NCI-H526 treated with DMSO at 0.1 percent for 48 hours (cell line): Measurements from ENCODE around the gene BGN.

Experiments used
- DNase-seq: peaks from one replicate; lab custom pipeline; 2025; lab: John Stamatoyannopoulos, UW

BGN gene

DNA sequence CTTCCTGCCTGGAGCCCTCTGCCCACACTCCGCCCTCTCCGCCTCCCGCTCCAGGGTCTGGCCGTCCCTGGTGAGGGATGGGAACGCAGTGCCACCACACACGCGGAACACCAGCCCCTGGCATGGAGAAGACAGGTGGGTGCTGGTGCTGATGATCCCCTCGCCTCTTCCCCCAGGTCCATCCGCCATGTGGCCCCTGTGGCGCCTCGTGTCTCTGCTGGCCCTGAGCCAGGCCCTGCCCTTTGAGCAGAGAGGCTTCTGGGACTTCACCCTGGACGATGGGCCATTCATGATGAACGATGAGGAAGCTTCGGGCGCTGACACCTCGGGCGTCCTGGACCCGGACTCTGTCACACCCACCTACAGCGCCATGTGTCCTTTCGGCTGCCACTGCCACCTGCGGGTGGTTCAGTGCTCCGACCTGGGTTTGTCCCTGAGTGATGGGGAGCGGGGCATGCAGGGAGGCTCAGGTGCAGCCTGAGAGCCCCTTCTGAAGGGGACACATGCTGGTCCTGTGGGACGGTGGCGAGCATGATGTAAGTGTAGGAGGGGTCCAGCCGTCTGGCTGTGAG lies 9.8 kb downstream of the BGN start:
- no peak for DNase-seq

- no peak for DNase-seq
Observed at GRCh38 chrX:153505361-153505760, 10.6 kb downstream of the BGN start.

DNA sequence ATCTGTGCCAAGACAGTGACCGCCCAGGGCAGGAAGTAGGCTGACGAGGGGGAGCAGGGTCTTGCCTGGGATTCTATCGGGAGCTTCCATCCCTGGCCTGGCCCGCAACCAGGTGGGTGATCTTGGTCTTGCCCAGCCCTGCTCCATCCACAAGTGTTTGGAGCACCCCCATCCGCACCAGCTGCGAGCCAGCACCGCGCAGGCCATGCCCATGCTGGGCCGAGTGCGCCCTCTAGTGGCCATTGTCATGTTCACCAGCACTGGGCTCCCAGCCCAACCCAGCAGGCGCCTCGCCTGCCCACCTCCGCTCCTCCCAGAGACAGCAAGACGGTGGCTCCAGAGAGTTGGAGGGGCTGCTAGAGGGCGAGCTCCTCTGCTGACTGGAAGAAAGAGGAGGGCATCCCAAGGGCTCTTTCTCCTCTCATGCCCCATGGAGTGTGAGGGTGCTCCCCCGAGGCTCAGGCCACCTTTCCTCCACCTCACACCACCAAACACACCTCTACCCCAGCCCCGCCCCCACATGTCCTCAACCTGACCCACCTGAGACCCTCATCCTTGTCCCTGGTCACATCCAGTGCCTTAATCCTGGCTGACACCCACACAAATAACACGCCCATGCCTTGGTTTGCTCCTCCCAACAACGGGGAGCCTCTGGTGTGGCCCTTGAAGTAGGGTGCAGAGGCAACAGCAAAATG lies 12.9 kb downstream of the BGN start:
- DNase-seq, result no peak

GRCh38 chrX:153509592-153509991 lies 14.8 kb downstream of the BGN start:
- no peak for DNase-seq

- no peak for DNase-seq
Observed at GRCh38 chrX:153510383-153510782, 15.6 kb downstream of the BGN start.

DNA sequence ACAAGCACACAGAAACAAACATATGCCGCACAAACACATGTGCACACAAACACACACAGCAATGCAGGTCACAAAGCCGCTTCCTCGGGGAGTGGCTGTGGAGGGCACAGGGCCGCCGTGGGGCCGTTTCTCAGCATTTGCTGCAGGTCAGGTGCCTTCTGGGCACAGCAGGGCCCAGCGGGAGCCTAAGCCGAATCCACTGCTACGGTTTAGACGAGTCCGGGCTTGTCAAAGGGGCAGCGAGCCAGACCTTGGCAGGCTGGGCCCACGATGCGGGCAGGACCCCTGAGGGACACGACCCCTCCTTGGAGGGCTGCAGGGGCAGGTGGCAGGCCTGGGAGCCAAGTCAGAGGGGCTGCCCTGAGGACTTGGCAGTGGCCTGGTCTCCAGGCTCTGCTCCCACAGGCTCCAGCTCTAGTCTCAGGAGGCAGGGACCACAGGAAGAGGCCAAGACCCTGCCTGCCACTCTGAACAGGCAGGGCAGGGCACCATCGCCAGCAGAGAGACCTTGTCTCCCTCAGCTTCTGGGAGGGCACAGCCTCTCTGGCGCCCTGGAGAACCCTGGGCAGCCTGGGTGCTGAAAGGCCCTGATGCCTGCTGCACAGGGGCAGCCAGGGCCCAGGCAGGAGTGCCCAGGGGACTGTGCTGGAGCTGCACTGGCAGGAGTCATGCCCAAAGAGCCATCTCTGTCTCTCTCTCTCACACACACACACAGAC lies 17.2 kb downstream of the BGN start:
- no peak for DNase-seq

GRCh38 chrX:153512501-153512893 lies 17.7 kb downstream of the BGN start:
- no peak for DNase-seq

- DNase-seq, result no peak
Observed at GRCh38 chrX:153513265-153513664, 18.5 kb downstream of the BGN start.

DNA sequence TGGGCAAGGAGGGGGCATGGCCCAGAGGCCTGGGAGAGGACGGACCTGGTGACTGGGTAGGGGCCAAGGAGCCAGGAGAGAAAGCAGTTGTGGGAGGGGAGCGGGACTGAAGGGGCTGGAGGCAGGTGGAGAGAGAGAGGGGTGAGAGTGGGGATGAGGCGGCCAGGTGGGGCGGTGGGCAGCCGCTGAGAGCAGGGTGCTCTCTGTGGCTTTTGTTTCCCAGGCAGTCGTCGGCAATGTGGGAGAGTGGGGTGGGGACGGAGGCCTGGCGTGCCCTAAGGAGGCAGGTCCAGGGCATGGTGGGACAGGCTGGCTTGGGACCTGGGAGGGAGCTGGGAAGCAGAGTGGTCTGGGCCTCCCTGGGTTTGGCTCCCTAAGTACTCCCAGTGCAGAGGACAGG lies 19.5 kb downstream of the BGN start:
- no peak for DNase-seq

DNA sequence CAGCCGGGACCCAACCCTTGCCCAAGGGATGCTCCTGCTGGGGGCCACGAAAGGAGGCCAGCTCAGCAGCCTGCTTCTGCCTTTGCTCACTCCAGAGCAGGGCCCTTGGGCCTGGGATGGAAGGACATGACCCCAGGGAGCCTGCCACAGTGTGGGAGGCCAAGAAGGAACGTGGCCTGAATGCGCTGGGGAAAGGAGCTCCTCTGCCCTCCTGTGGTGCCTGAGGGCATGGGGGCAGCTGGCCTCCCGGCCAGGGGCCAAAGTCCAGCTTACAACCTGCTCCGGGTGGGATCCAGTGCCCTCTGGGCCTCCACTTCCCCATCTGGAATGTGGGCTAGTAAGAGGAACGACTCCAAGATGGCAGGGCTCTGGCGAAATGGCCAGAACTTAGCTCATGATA lies 20.7 kb downstream of the BGN start:
- no peak for DNase-seq

DNA sequence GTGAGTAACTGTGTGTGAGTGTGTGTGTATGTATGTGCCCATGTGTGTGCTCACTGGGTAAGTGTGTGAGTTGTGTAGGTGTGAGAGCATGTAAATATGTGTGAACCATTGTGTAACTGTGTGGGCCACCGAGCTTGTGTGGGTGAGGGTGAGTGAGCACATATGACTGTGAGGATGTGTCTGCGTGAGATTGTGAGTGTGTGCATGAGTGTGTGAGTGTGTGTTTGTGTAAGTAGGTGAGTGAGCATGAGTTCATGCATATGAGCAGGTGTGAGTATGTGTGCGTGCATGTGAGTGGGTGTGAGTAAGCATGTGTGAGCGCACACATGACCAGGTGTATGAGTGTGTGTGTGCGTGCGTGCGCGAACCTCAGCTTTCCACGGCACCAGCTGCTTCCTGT lies 21.3 kb downstream of the BGN start:
- DNase-seq, result no peak

GRCh38 chrX:153517423-153517822 lies 22.6 kb downstream of the BGN start, which contains the start of gene ATP2B3:
TSS of gene ATP2B3 (plus strand) at chrX:153517642. CDS start at chrX:153536248, 18,606 bp downstream.
- no peak for DNase-seq

DNA sequence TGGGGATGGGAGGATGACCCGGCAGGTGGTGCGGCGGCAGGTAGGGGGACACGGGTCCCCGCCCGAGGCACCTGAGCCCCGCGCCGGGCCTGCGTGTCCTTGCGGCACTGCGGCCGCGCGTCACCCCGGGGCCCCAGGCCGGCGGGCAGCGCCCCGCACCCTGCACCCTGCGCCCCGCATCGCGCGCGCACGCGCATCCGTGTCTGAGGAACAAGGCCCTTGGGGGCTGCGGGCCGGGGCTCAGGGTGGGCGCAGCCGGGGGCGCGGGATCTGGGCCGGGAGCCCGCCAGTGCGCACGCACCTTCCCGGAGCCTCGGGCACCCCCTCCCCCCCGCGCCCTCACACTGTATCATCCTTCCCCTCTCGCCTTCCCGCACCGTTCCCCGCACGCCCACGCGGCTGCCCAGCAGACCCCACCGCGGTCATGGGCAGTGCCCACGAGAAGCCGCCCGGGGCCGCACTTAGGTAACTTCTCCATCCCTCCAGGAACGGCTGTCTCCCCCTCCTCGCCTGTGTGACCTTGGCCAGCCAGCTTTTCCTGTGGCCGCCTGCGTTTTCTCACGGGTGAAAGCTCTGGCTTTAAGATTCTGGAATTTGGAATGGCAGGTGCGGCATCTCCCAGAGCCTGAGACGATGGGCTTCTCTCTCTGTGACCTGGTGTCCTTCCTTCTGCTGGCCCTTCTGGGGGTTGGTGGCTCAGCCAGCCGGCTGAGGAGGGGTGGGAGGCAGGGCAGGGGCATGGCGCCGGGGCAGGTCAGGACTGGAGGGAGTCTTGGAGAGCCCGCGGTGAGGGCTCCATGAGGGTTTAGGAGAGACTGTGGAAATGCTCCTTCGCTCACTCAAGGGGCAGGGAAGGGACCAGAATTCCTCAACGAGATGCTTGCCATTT lies 23.4 kb downstream of the BGN start:
- DNase-seq, result no peak

- no peak for DNase-seq
Observed at GRCh38 chrX:153519569-153520286, 24.9 kb downstream of the BGN start.

DNA sequence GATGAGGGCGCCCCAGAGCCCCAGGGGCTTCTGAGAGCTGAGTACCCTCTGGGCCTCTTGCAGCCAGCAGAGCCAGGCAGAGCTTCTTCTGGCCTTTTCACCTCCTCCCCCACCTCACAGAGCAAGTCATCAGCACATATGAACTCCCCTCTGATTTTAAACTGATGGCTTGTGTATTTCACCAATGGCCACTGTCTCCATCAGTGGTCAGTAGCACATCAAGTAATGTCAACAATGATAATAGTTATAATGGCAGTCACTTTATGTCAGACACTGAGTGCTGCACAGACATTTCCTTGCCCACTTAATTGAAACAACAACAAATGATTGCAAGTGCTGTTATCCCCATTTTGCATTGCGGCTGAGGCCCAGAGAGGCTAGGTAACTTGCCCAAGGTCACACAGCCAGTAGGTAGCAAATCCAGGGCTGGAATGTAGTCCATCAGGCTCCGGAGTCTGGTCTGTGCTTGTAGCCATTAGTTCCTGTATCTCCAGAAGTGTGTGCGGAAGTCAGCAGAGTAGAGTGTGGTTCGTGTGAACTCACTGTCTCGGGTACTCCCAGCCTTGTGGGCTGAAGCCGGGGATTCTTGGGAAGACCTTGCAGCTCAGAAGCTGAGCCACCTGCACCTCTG lies 25.6 kb downstream of the BGN start:
- DNase-seq, result no peak

DNA sequence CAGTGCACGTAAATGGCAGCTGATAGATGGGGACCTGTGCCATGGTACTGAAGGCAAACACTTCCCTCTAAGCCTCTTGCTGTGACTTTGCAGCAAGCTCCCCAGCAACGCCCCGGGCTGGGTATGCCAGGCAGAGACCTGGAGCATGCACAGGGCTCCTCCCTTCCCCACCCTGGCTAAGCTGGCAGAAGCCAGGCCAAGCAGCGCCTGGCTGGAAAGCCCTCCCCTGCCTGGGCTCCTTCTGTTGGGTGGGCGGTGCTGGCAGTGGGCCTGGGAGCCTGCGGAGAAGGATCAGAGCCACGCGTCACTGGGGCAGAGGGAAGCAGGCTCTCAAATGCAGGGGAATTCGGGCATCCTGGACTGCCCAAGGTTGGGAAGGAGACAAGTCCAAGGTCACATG lies 26.3 kb downstream of the BGN start:
- DNase-seq, result no peak

DNA sequence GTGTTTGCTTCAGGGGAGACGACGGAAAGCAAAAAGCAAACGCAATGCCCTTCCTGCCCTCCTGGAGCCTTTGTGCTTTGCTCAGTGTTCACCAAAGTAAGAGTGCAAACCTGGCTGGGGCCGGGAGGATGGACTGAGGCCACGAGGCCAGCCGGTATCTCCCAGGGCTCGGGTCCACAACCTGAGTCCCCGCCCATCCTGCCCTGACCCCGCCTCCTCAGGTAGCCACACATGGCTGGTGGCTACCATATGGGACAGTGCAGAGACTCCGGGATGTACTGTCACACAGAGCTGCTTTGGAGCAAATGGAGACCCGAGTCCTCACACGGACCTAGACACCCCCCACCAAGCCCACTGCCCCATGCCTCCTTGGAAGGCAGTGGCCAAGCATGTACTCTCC lies 27.5 kb downstream of the BGN start:
- no peak for DNase-seq

- DNase-seq, result no peak
Observed at GRCh38 chrX:153523269-153523668, 28.5 kb downstream of the BGN start.

- no peak for DNase-seq
Observed at GRCh38 chrX:153524234-153524633, 29.5 kb downstream of the BGN start.

- no peak for DNase-seq
Observed at GRCh38 chrX:153525451-153525850, 30.7 kb downstream of the BGN start.

GRCh38 chrX:153526042-153526441 lies 31.3 kb downstream of the BGN start:
- no peak for DNase-seq
